Stimulated activated naive B cell treated with anti-CD40 and anti-IgM and Interleukin-4, amounts not matched to agents 10 μg/mL and 1 μg/mL and 100 μg/mL, for 72 hours (primary cell): ENCODE data around the gene CDK8.

Experiments
- ATAC-seq, 2 donors: fragments of 150-1000 bp; cut with Tn5 transposase; replicated peaks; 2 replicates each; pipeline ENCODE4 v1.10.0; 2021; ENCODE audit warnings: moderate library complexity in 1 of 2
- DNase-seq: peaks from one replicate; pipeline ENCODE4 v3.0.0; 2021
- H3K27ac Mint-ChIP-seq: one replicate; pipeline ENCODE4 v1.8.0; 2022; ENCODE audit warnings: mild to moderate bottlenecking, mixed read lengths
- H3K27me3 Mint-ChIP-seq, 2 donors: one replicate each; pipeline ENCODE4 v1.8.0; 2022; ENCODE audit warnings: mixed read lengths in 2 of 2
- H3K36me3 Mint-ChIP-seq, 2 donors: one replicate each; pipeline ENCODE4 v1.8.0; 2022; ENCODE audit warnings: mixed read lengths in 2 of 2, mild to moderate bottlenecking in 1 of 2
- H3K4me1 Mint-ChIP-seq, 2 donors: one replicate each; pipeline ENCODE4 v1.8.0; 2022; ENCODE audit warnings: mixed read lengths in 2 of 2, mild to moderate bottlenecking in 1 of 2
- H3K4me3 Mint-ChIP-seq, 2 donors: one replicate each; pipeline ENCODE4 v1.8.0; 2022; ENCODE audit warnings: mild to moderate bottlenecking in 2 of 2, mixed read lengths in 2 of 2, moderate library complexity in 1 of 2
- H3K9me3 Mint-ChIP-seq, 2 donors: one replicate each; pipeline ENCODE4 v1.8.0; 2022; ENCODE audit warnings: mixed read lengths in 2 of 2, mild to moderate bottlenecking in 1 of 2

CDK8 gene

GRCh38 chr13:26436914-26437313 is 183.0 kb downstream of the CDK8 start:
- H3K9me3 Mint-ChIP-seq, result peaks cover 15 to 18% of the 10 kb centered on the region in 2 donors
- peaks cover 0 to 5% of the 10 kb centered on the region in 2 donors for H3K27me3 Mint-ChIP-seq
- H3K36me3 Mint-ChIP-seq, result no peaks in the 10 kb centered on the region
- no peak overlapping the region for H3K27ac Mint-ChIP-seq
- H3K4me3 Mint-ChIP-seq, result no peak overlapping the region
- ATAC-seq (no peak), DNase-seq (no peak)
- no peaks in the 10 kb centered on the region for H3K4me1 Mint-ChIP-seq

- Mint-ChIP-seq H3K4me1 (no peaks in the 10 kb centered on the region), H3K9me3 (peaks cover 11 to 12% of the 10 kb centered on the region in 2 donors), H3K27ac (no peak overlapping the region), H3K4me3 (no peak overlapping the region), H3K27me3 (peaks cover 0 to 4% of the 10 kb centered on the region in 2 donors), H3K36me3 (no peaks in the 10 kb centered on the region)
- ATAC-seq (no peak), DNase-seq (no peak)
These were observed 186.2 kb downstream of the CDK8 start for GRCh38 chr13:26440111-26440510.

GRCh38 chr13:26441476-26441875 is 187.5 kb downstream of the CDK8 start:
- DNase-seq (no peak), ATAC-seq (no peak)
- H3K36me3 Mint-ChIP-seq, result no peaks in the 10 kb centered on the region
- H3K9me3 Mint-ChIP-seq, result peaks cover 4% of the 10 kb centered on the region in 2 donors
- peaks cover 4 to 12% of the 10 kb centered on the region in 2 donors for H3K27me3 Mint-ChIP-seq
- H3K4me3 Mint-ChIP-seq, result no peak overlapping the region
- H3K27ac Mint-ChIP-seq, result no peak overlapping the region
- no peaks in the 10 kb centered on the region for H3K4me1 Mint-ChIP-seq

GRCh38 chr13:26442541-26442940 is 188.6 kb downstream of the CDK8 start:
- ATAC-seq (no peak), DNase-seq (no peak)
- no peaks in the 10 kb centered on the region for H3K9me3 Mint-ChIP-seq
- H3K27ac Mint-ChIP-seq, result no peak overlapping the region
- H3K36me3 Mint-ChIP-seq, result no peaks in the 10 kb centered on the region
- no peaks in the 10 kb centered on the region for H3K4me1 Mint-ChIP-seq
- H3K27me3 Mint-ChIP-seq, result peaks cover 6 to 21% of the 10 kb centered on the region in 2 donors
- H3K4me3 Mint-ChIP-seq, result no peak overlapping the region

- no peaks in the 10 kb centered on the region for H3K36me3 Mint-ChIP-seq
- no peak overlapping the region for H3K4me3 Mint-ChIP-seq
- DNase-seq, result no peak
- H3K9me3 Mint-ChIP-seq, result peaks cover 0 to 2% of the 10 kb centered on the region in 2 donors
- no peak for ATAC-seq
- no peaks in the 10 kb centered on the region for H3K4me1 Mint-ChIP-seq
- peaks cover 21 to 46% of the 10 kb centered on the region in 2 donors for H3K27me3 Mint-ChIP-seq
- no peak overlapping the region for H3K27ac Mint-ChIP-seq
These were observed 191.2 kb downstream of the CDK8 start for GRCh38 chr13:26445092-26445491.

DNA sequence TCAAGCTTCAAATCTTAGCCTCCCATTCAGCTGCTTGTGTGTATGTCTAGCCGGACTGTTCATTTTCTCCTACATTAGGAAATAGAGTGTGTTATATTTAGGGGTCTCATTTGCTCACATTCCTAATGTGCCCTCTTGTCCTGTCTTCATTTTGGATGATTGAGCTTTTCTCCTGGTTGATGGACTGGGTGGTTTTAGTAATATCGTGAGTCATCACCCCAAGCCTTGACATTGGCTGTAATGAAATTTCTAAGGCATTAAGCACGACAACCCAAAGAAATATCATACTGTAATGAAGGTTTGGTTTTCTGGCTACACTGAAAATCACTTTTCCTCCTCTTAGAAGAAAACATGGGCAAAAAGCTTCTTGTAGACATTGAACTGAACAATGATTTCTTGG is 192.8 kb downstream of the CDK8 start:
- ATAC-seq (no peak), DNase-seq (no peak)
- Mint-ChIP-seq H3K4me3 (no peak overlapping the region), H3K9me3 (peaks cover 7% of the 10 kb centered on the region in 2 donors), H3K27me3 (peaks cover 27 to 58% of the 10 kb centered on the region in 2 donors), H3K27ac (no peak overlapping the region), H3K36me3 (no peaks in the 10 kb centered on the region), H3K4me1 (no peaks in the 10 kb centered on the region)

GRCh38 chr13:26448032-26448431 is 194.1 kb downstream of the CDK8 start:
- Mint-ChIP-seq H3K4me3 (no peak overlapping the region), H3K27ac (no peak overlapping the region), H3K9me3 (peaks cover 7% of the 10 kb centered on the region in 2 donors), H3K27me3 (peaks cover 32 to 64% of the 10 kb centered on the region in 2 donors), H3K4me1 (no peaks in the 10 kb centered on the region), H3K36me3 (no peaks in the 10 kb centered on the region)
- no peak for ATAC-seq
- no peak for DNase-seq

- peaks cover 27 to 66% of the 10 kb centered on the region in 2 donors for H3K27me3 Mint-ChIP-seq
- no peaks in the 10 kb centered on the region for H3K4me1 Mint-ChIP-seq
- ATAC-seq, result no peak
- H3K4me3 Mint-ChIP-seq, result no peak overlapping the region
- no peaks in the 10 kb centered on the region for H3K36me3 Mint-ChIP-seq
- H3K27ac Mint-ChIP-seq, result no peak overlapping the region
- peaks cover 7% of the 10 kb centered on the region in 2 donors for H3K9me3 Mint-ChIP-seq
- DNase-seq, result no peak
These were observed 195.3 kb downstream of the CDK8 start for GRCh38 chr13:26449063-26449848.
